A172 (cell line): ENCODE results near the gene FGF1. TPM values are rescaled to one million over a fixed set of nuclear protein-coding genes. Genes with fewer than 3 reads are reported as not detected.

Experiments
- DNase-seq: peaks from one replicate; pipeline ENCODE4 v3.0.0-alpha.2; 2015; ENCODE audit warnings: low spot score
- total RNA-seq: library from RNA; depleted of rRNA; stranded (reverse); fragments of >200 nt; shearing (Covaris generic); gene quantifications from 2 replicates; pipeline ENCODE4 v1.2.3, GENCODE V29; 2014; rRNA removed

FGF1 gene
- total RNA-seq = 1.2 and 1.8 TPM in 2 replicates

DNA sequence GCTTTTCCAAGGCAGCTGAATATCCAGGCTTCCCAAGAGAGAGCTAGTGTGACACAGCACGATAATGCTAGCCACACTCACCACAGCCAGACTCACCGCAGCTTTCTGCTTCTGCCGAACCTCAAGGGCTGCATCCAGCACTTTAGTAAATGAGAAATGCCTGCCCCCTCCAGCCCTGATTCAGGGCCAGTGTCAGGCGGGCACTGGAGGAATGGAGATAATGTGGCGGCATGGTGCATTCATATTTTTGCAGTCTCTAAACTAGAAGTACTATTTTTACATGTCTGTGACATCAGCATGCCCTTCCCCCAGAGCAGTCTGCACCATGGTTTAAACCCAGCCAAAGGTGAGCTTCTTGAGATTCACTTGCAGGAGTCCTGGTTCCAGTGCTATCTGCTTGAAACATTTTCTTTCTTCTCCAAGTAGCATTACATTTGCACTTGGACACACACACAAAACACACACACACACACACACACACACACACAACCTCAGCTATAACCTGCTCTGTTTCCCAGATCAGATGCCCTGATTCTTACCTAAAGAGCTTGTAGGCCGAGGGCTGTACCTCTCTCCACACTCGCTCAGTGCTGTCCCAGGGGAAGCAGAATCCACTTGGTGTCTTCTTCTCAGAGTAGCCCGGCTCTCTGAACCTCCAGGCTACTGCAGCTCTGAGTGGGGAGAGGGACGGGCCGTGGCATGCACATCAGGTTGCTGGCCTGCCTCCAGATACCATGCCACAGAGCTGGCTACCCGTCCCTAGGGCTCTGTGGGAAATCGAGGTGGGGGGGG lies at the start of gene FGF1:
FGF1 (minus strand) TSS at position 673 of the 792 bp plus-strand sequence. CDS start 71,963 bp downstream, outside the sequence.
- DNase-seq = no peak

DNA sequence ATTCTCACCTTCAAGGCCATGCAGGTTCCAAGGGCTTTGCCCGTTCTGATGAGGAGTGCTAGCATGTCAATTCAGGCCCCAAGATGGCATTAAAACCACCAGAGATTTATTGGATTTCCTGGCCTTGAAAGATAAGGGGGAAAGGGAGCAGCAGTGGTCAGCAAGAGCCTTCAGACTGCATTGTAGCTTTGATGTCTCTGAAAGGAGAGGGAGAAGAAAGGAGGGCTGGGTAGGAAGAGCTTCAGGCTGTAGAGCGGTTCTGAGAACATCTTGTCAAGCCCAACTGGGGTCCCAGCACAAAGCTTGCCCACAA lies 41.8 kb upstream of the FGF1 start:
- no peak for DNase-seq

DNA sequence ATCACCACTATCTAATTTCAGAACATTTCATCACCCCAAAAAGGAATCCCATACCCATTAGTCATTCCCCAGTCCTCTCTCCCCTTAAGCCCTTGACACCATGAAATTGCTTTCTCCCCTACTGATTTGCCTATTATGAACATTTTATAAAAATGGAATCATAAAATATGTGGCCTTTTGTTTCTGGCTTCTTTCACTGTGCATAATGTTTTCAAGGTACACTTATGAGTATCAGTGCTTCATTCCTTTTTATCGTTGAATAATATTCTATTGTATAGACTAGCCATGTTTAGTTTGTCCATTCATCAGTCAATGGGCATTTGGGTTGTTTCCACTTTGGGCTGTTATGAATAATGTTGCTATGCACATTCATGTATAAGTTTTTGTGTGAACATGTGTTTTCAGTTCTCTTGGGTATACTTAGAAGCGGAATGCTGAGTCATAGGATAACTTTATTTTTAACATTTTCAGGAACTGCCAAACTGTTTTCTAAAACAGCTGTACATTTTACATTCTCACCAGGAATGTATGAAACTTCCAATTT lies 40.4 kb upstream of the FGF1 start:
- peak; percentile 49 for DNase-seq

GRCh38 chr5:142725231-142726187 lies 39.6 kb upstream of the FGF1 start:
- DNase-seq = no peak

- no peak for DNase-seq
These were observed 38.9 kb upstream of the FGF1 start for GRCh38 chr5:142724821-142725220.

DNA sequence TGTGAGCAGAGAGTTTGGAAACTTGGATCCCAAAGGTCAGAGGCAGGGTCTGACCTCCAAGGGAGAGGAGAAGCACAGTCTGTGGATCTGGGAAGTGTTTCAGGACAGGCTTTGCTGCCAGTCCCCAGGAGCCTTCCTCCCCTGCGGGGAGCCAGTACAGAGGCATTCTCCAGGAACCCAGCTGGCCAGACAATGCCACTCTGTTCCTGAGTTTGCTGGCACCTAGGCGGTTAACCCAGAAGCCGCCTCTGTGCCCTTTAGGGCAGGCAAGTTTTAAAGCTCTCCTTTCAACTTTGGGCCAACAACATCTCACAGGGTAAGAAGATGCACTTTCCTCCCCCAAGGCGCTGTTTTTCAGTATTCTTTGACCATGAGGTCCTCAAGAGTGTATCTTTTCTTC lies 37.0 kb upstream of the FGF1 start:
- no peak for DNase-seq

GRCh38 chr5:142722146-142722545 lies 36.3 kb upstream of the FGF1 start:
- DNase-seq = no peak

GRCh38 chr5:142720641-142721271 lies 34.9 kb upstream of the FGF1 start:
- peak; percentile 56 for DNase-seq

- DNase-seq = peak; percentile 17
These were observed 34.0 kb upstream of the FGF1 start for GRCh38 chr5:142719836-142720370.

DNA sequence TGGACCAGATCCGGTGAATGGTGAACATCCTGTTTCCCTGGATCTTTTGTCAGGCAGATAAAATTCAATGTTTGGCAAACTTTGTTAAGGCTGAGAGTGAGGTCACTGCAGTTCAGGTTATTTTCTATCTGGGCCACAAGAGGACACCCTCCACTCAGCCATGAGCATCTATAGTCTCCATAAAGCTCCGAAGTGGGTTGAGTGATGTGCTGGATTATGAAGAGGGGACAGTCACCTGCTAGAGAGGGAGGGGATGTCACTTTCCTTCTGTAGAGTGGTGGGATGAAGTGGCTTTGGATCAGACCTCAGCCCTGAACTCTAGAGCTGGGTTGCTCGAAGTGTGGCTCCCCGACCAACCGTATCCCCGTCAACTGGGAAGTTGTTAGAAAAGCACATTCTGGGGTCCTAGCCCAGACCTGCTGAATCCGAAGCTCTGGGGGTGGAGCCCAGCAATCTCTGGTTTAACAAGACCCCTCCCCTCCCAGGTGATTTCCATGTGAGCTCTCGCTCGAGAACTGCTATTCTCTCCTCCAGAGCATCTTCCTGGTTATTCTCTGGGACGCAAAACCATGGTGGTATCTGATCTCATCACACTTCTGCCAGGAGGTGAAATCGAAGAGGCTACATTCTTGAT lies 31.8 kb upstream of the FGF1 start:
- DNase-seq = peak; percentile 60

GRCh38 chr5:142716963-142717362 lies 31.1 kb upstream of the FGF1 start:
- peak; percentile 63 for DNase-seq

DNA sequence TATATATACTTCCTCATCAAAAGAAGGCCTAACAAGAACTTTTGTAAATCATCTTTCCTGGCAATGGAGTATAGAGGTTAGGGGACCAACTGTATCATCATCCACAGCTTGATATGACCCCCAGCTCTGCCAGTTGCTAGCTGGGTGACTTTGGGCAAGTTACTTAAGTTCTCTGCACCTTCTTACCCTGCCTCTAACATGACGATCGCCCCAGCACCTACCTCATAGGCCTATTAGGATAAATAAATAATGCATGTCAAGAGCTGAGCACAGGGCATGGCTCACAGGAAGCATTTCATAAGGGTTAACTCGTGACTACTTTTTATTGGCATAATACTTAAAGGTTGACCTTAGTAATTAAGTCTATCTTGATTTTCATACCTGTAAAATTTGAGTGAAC lies 29.4 kb upstream of the FGF1 start:
- DNase-seq = no peak

DNA sequence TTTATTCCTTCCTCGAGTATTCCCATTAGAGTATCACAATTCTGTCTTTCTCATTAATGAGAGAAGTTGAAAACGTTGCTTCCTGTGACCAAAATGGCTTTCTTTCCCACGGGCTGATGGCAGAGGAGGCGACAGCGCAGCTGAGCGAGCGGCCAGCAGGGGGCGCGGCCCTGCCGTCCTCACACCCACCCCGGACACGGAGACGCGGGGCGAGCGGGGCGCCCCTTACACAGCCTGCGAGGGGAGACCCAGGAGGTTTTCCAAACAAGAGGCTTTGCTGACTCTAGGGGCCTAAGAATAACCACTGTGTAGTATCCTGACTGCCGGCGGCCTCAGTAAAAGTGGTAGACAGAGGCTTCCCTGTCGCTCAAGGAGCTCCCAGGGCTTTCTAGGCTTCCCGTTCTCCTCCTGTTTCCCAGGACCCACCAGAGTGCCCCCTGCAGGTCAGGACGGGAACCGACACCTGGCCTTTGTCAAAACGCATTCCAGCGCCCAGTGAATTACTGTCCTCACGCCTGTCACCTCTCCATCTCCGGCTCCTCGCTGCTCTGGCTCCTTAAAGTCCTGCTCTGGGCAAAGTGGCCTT lies 27.3 kb upstream of the FGF1 start:
- peak; percentile 79 for DNase-seq

GRCh38 chr5:142703153-142703552 lies 17.3 kb upstream of the FGF1 start:
- no peak for DNase-seq

DNA sequence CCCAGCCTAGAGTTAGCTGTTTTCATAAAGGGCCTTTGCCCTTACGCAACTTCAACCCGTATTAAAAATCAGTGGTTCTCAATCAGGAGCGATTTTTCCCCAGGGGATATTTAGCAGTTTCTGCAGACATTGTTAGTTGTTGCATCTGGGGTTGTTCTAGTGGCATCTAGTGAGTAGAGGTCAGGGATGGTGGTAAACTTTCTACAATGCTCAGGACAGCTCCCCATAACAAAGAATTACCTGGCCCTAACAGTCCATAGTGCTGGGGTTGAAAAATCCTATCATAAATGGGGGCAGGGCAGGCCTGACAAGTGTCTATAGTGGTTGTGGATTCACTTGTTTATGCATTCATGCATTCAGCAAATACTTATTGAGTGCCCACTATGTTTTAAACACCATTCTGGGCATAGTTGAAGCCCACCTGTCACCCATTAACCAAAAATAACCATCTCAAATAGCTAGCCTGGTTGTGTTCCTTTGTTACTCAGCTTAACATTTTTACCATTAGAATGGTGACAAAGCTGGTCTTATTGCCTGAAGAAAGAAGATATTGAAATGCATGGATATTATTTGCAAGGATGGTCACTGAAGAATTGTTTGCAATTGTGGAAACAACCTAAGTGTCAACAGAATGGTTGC lies 15.9 kb upstream of the FGF1 start:
- no peak for DNase-seq

DNA sequence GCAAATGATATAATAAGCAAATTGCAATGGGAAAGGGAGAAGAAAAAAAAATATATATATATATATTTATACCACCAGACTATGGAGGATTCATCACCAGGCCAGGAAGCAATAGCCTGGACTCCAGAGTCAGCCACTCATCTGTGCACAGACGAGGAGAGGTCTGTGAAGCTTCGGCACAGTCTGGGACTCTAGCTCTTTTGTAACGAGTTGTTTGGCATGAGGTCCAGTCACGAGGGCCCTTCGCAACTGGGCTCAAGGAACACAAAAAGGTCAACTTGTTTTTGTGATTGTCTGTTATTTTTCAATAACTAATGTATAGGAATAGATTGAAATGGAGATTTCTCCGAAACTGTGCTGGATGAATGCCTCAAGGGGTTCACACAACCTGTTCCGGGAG lies 14.7 kb upstream of the FGF1 start:
- DNase-seq = no peak

DNA sequence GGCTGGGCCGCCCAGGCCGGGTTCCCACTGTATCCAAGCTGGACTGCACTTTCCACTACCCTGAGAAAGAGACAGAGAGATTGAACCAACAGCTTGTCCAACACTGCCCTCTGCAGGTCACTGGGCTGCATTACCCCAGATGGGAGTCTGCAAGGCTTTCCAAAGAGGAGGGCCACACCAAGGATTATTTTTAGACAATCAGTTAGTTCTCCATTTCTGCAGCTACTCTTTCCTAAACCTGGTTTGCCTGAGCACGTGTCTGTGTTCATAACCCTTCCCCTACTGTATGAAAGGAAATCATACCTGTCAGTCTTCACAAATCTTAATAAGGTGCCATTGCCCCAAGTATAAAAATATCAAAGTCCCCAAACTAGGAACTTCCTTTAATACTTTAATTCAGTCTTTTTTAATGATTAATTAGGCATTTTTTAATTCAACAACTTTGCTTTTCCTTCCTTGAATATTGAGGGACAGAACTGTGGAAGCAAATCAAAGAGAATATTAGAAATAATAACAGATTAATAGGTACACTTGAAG lies 13.4 kb upstream of the FGF1 start:
- DNase-seq = peak; percentile 81

- no peak for DNase-seq
These were observed 12.7 kb upstream of the FGF1 start for GRCh38 chr5:142698447-142699183.
